Gastrocnemius medialis (tissue), 4 donors: ENCODE data around the gene RXRB. TPM values are rescaled to one million over a fixed set of nuclear protein-coding genes. Genes with fewer than 3 reads are reported as not detected.

Experiments used
- ATAC-seq, 2 donors: fragments of 150-250 bp; one replicate each; pipeline ENCODE4 v1.9.1; 2016
- DNase-seq, 2 donors: peaks; one replicate each; pipeline ENCODE4 v3.0.0-alpha.2; 2019
- H3K27ac ChIP-seq, 4 donors: fragments of 200-600 bp; sonication (generic); 1 replicate in 1 of 4; 2 replicates in 3 of 4; pipeline ENCODE4 v1.5.1; 2016 to 2018; ENCODE audit warnings: mild to moderate bottlenecking in 2 of 4, moderate library complexity in 1 of 4
- H3K27me3 ChIP-seq, 3 donors: fragments of 200-600 bp; sonication (generic) in 2 of 3; 1 replicate in 1 of 3; 2 replicates in 2 of 3; pipeline versions ENCODE4 v1.5.1 to v1.6.0; 2016 to 2019; ENCODE audit warnings: mild to moderate bottlenecking in 1 of 3, moderate library complexity in 1 of 3
- H3K36me3 ChIP-seq, 2 donors: fragments of 200-600 bp; sonication (generic) in 1 of 2; one replicate each; pipeline ENCODE4 v1.5.1; 2017 to 2018
- H3K4me1 ChIP-seq, 2 donors: fragments of 200-600 bp; sonication (generic) in 1 of 2; one replicate each; pipeline ENCODE4 v1.5.1; 2016 to 2017; ENCODE audit warnings: mild to moderate bottlenecking in 2 of 2
- H3K4me3 ChIP-seq, 4 donors: fragments of 200-600 bp; sonication (generic) in 3 of 4; 1 replicate in 1 of 4; 2 replicates in 3 of 4; pipeline ENCODE4 v1.5.1; 2016 to 2019; ENCODE audit warnings: mild to moderate bottlenecking in 2 of 4
- H3K9me3 ChIP-seq, 3 donors: fragments of 200-600 bp; sonication (generic) in 2 of 3; 1 replicate in 1 of 3; 2 replicates in 2 of 3; pipeline ENCODE4 v1.5.1; 2016 to 2019
- CTCF ChIP-seq, 5 experiments: fragments of 450-650 bp in 3 of 5; fragments of 200-600 bp in 2 of 5; sonication (generic) in 2 of 5; IDR thresholded peaks in 4 of 5; conservative IDR thresholded peaks in 1 of 5; 1 replicate in 4 of 5; 2 replicates in 1 of 5; pipeline ENCODE4 v1.5.1; 2016 to 2019; ENCODE audit warnings: antibody characterized with exemption in 5 of 5, mild to moderate bottlenecking in 3 of 5, moderate library complexity in 3 of 5
- POLR2A ChIP-seq, 2 donors: fragments of 450-650 bp; IDR thresholded peaks; one replicate each; pipeline ENCODE4 v1.6.1; 2017; ENCODE audit warnings: antibody characterized with exemption in 2 of 2, mild to moderate bottlenecking in 2 of 2, moderate library complexity in 2 of 2
- in situ Hi-C, 4 donors: fragments of 200-750 bp; cut with MboI; loops; one replicate each; pipeline versions ENCODE4 v1.15.0 to v1.8.0; 2017; ENCODE audit warnings: low sequenced_read_pairs in 4 of 4
- intact Hi-C: fragments of 100-400 bp; cut with DNase I; formaldehyde crosslinking; loops from one replicate; pipeline ENCODE4 v1.15.1; 2023; ENCODE audit warnings: low total_unique reads
- total RNA-seq, 4 donors: library from RNA; depleted of rRNA; stranded (reverse); fragments of >200 nt; gene quantifications; one replicate each; pipeline versions ENCODE4 v1.1.0 to v1.2.3, GENCODE V29; 2016

Gene RXRB
- total RNA-seq, 4 donors from 2014 or later: 20.8 to 38.4 (median 24.6) TPM

GRCh38 chr6:33173535-33174180, 26.8 kb downstream of the RXRB start:
- no peak overlapping the region for H3K4me3 ChIP-seq
- ATAC-seq: no peak
- no peaks in the 10 kb centered on the region for H3K27me3 ChIP-seq
- in situ Hi-C loops: no loop called here
- DNase-seq: no peak
- no peaks in the 10 kb centered on the region for H3K9me3 ChIP-seq
- H3K36me3 ChIP-seq: no peaks in the 10 kb centered on the region
- TF ChIP-seq CTCF (IDR thresholded peaks at IDR 0.05 in 4 of 5, conservative IDR thresholded peaks at IDR 0.05 in 1 of 5) (no peak), POLR2A (IDR thresholded peaks at IDR 0.05) (no peak)
- H3K4me1 ChIP-seq: no peaks in the 10 kb centered on the region
- no peak overlapping the region for H3K27ac ChIP-seq
- intact Hi-C loops: no loop called here

- no peak for DNase-seq
- intact Hi-C loops: no loop called here
- ATAC-seq: no peak
- H3K27me3 ChIP-seq: no peaks in the 10 kb centered on the region
- TF ChIP-seq POLR2A (IDR thresholded peaks at IDR 0.05) (no peak), CTCF (IDR thresholded peaks at IDR 0.05 in 4 of 5, conservative IDR thresholded peaks at IDR 0.05 in 1 of 5) (peak in 2 of 5 experiments; percentile 31 to 44)
- in situ Hi-C loops: no loop called here
- H3K9me3 ChIP-seq: no peaks in the 10 kb centered on the region
- no peak overlapping the region for H3K4me3 ChIP-seq
- no peaks in the 10 kb centered on the region for H3K36me3 ChIP-seq
- H3K4me1 ChIP-seq: no peaks in the 10 kb centered on the region
- no peak overlapping the region for H3K27ac ChIP-seq
Measured at GRCh38 chr6:33172688-33173534, 27.6 kb downstream of the RXRB start.

DNA sequence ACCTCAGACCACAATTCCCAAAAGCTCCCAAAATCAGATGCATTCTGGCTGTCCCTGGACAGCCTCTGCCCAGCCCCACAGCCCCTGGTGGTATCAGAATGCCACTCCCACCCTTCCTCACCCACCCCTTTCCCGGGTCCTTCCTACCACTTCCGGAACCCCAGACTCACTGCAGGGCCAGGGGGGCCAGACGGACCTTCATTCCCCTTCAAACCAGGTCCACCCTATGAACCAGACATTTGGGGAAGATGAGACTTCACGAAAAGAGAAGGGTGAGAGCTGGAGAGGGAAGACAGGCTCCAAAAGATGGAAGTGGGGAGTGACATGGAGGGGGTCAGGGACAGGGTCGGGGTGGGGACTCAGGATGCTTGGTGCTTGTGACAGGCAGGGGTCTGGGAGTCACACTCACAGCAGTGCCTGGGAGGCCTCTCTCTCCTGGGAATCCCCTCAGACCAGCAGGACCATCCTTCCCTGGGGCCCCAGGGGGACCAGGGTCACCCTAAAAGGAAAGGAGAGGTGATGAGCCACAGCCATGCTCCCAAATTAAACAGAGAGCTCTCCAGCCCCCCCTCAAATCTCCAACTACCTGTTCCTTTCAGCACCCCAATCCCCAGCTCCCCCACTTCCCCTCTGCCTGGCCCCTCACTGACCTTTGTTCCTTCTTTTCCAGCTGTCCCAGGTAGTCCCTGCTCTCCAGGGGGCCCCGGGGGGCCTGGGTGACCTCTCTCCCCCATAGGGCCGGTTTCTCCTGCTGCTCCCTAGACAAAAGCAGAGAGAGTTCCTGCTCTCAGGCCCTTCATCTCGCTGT, 28.4 kb downstream of the RXRB start:
- DNase-seq: no peak
- Histone ChIP-seq H3K4me1 (no peaks in the 10 kb centered on the region), H3K4me3 (no peak overlapping the region), H3K27me3 (no peaks in the 10 kb centered on the region), H3K36me3 (no peaks in the 10 kb centered on the region), H3K9me3 (no peaks in the 10 kb centered on the region), H3K27ac (no peak overlapping the region)
- intact Hi-C loops (no loop called here), in situ Hi-C loops (no loop called here)
- TF ChIP-seq POLR2A (IDR thresholded peaks at IDR 0.05) (no peak), CTCF (IDR thresholded peaks at IDR 0.05 in 4 of 5, conservative IDR thresholded peaks at IDR 0.05 in 1 of 5) (no peak)
- no peak for ATAC-seq

- H3K9me3 ChIP-seq: no peaks in the 10 kb centered on the region
- H3K36me3 ChIP-seq: no peaks in the 10 kb centered on the region
- DNase-seq: no peak
- H3K27ac ChIP-seq: no peak overlapping the region
- H3K4me3 ChIP-seq: no peak overlapping the region
- intact Hi-C loops (no loop called here), in situ Hi-C loops (no loop called here)
- H3K4me1 ChIP-seq: no peaks in the 10 kb centered on the region
- ATAC-seq: no peak
- H3K27me3 ChIP-seq: no peaks in the 10 kb centered on the region
- TF ChIP-seq POLR2A (IDR thresholded peaks at IDR 0.05): no peak
- no peak for TF ChIP-seq CTCF (IDR thresholded peaks at IDR 0.05 in 4 of 5, conservative IDR thresholded peaks at IDR 0.05 in 1 of 5)
Measured at GRCh38 chr6:33171016-33171879, 29.2 kb downstream of the RXRB start.
